C4-2B (cell line): ENCODE results near the gene SCP2D1.

Source experiments
- ZFX ChIP-seq: fragments of 450-650 bp; IDR thresholded peaks from 2 replicates; pipeline ENCODE4 v1.6.1; 2017
- TF ChIP-seq, protein P1 (sequence below): fragments of 450-650 bp; conservative IDR thresholded peaks from 2 replicates; pipeline ENCODE4 v1.5.1; 2017; ENCODE audit warnings: mild to moderate bottlenecking

DNA sequence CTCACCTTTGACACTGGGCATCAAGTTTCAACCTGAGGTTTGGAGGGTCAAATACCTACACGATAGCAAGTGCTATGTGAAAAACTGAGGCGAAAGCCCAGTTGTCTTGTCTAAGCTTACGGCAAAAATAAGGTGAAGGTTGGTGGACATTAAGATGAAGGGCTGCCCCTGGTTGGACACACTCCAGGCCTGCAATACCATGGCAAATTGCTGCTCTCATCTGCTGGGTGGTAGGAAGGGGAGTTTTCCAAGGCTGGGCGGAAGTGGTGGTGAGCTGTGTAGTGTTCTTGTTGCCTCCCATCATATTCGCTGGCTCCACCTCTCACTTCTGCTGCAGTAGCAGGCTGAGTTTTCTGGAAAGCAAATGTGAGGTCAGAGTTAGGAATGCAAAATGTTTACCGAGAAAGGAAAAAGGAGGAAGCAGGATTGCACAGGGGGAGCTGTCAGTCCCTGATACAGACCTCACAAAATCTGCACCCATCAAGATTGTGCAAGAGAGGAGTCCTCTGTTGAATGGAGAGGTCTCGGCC, 33.7 kb downstream of the SCP2D1 start:
- TF ChIP-seq, protein P1, sequence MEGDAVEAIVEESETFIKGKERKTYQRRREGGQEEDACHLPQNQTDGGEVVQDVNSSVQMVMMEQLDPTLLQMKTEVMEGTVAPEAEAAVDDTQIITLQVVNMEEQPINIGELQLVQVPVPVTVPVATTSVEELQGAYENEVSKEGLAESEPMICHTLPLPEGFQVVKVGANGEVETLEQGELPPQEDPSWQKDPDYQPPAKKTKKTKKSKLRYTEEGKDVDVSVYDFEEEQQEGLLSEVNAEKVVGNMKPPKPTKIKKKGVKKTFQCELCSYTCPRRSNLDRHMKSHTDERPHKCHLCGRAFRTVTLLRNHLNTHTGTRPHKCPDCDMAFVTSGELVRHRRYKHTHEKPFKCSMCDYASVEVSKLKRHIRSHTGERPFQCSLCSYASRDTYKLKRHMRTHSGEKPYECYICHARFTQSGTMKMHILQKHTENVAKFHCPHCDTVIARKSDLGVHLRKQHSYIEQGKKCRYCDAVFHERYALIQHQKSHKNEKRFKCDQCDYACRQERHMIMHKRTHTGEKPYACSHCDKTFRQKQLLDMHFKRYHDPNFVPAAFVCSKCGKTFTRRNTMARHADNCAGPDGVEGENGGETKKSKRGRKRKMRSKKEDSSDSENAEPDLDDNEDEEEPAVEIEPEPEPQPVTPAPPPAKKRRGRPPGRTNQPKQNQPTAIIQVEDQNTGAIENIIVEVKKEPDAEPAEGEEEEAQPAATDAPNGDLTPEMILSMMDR: no peak
- no peak for TF ChIP-seq ZFX
